CD4-positive, alpha-beta T cell (primary cell): ENCODE data around the gene PITRM1. TPM values are rescaled to one million over a fixed set of nuclear protein-coding genes. Genes with fewer than 3 reads are reported as not detected.

ENCODE experiments used
- ATAC-seq: fragments of 200-7000 bp; cut with Tn5 transposase; one replicate; pipeline ENCODE4 v1.10.0; 2022; ENCODE audit warnings: mild to moderate bottlenecking; ENCODE audit not compliant: poor library complexity
- CTCF ChIA-PET: fragments of 350-600 bp; sonication (Branson Sonifier 250); formaldehyde crosslinking; loops from one replicate; lab custom pipeline; 2021; ENCODE audit warnings: antibody characterized with exemption, inconsistent platforms; lab: Charles Lee
- POLR2A ChIA-PET: fragments of 350-600 bp; sonication (Branson Sonifier 250); formaldehyde crosslinking; loops from one replicate; lab custom pipeline; 2021; ENCODE audit warnings: antibody characterized with exemption, inconsistent platforms; lab: Charles Lee
- DNase-seq, 14 experiments: peaks; one replicate each; pipeline ENCODE4 v3.0.0-alpha.2; 2013 to 2020; ENCODE audit warnings: mixed read lengths in 2 of 14
- H3K27ac ChIP-seq, 2 donors: one replicate each; pipeline versions ENCODE4 v1.5.1 to v1.7.0; 2013; ENCODE audit warnings: low read length in 2 of 2, low read depth in 1 of 2, mild to moderate bottlenecking in 1 of 2
- H3K27me3 ChIP-seq, 2 experiments: 1 replicate in 1 of 2; 2 replicates in 1 of 2; pipeline versions ENCODE4 v1.6.1 to v1.7.0; 2013; ENCODE audit warnings: low read length in 2 of 2, control low read depth in 1 of 2, mild to moderate bottlenecking in 1 of 2, moderate library complexity in 1 of 2; ENCODE audit not compliant: insufficient read depth in 2 of 2, control insufficient read depth in 1 of 2
- H3K36me3 ChIP-seq: one replicate; pipeline ENCODE4 v1.6.1; 2013; ENCODE audit warnings: low read length, control low read depth; ENCODE audit not compliant: insufficient read depth
- H3K4me1 ChIP-seq: one replicate; pipeline ENCODE4 v1.6.1; 2013; ENCODE audit warnings: low read length, control low read depth; ENCODE audit not compliant: insufficient read depth
- H3K4me3 ChIP-seq: one replicate; pipeline ENCODE4 v1.5.1; 2013; ENCODE audit warnings: mild to moderate bottlenecking, low read length, moderate library complexity
- H3K9me3 ChIP-seq, 2 experiments: 1 replicate in 1 of 2; 2 replicates in 1 of 2; pipeline versions ENCODE4 v1.6.1 to v1.7.0; 2013; ENCODE audit warnings: low read length in 2 of 2, mild to moderate bottlenecking in 2 of 2, control low read depth in 1 of 2, moderate library complexity in 1 of 2; ENCODE audit not compliant: control insufficient read depth in 1 of 2, insufficient read depth in 1 of 2
- H3K27ac Mint-ChIP-seq: one replicate; pipeline ENCODE4 v1.8.0; 2020; ENCODE audit warnings: mixed read lengths
- H3K27me3 Mint-ChIP-seq: one replicate; pipeline ENCODE4 v1.8.0; 2021; ENCODE audit warnings: mixed read lengths
- H3K36me3 Mint-ChIP-seq: one replicate; pipeline ENCODE4 v1.8.0; 2021; ENCODE audit warnings: low read depth, mixed read lengths
- H3K4me1 Mint-ChIP-seq: one replicate; pipeline ENCODE4 v1.8.0; 2021; ENCODE audit warnings: low read depth, mixed read lengths
- H3K4me3 Mint-ChIP-seq: one replicate; pipeline ENCODE4 v1.8.0; 2020; ENCODE audit warnings: mild to moderate bottlenecking, mixed read lengths
- H3K9me3 Mint-ChIP-seq: one replicate; pipeline ENCODE4 v1.8.0; 2020; ENCODE audit warnings: mixed read lengths
- CTCF ChIP-seq: fragments of 200-600 bp; IDR thresholded peaks from one replicate; pipeline ENCODE4 v1.8.0; 2022; ENCODE audit warnings: antibody characterized with exemption, mild to moderate bottlenecking
- intact Hi-C, 2 experiments: fragments of 100-400 bp; cut with DNase I in 1 of 2; cut with micrococcal nuclease in 1 of 2; formaldehyde crosslinking; loops; one replicate each; pipeline versions ENCODE4 v1.15.1 to v1.9.0; 2023 to 2025; cut with DNase I, micrococcal nuclease
- total RNA-seq, 174 experiments: library from RNA in 2 of 174; stranded (reverse) in 2 of 174; gene quantifications; one replicate each; pipeline ENCODE4 v1.2.3 and lab custom pipeline; 2021 to 2026

The PITRM1 gene
- total RNA-seq, 2 experiments from 2014 or later, result 76.7 to 77.8 TPM

- no peaks in the 10 kb centered on the region for H3K4me1 Mint-ChIP-seq
- no peaks in the 10 kb centered on the region for H3K27me3 ChIP-seq
- H3K4me3 Mint-ChIP-seq, result no peak overlapping the region
- H3K36me3 ChIP-seq, result peaks cover 81% of the 10 kb centered on the region
- CTCF ChIA-PET, result no interaction called here
- no peaks in the 10 kb centered on the region for H3K4me1 ChIP-seq
- no peaks in the 10 kb centered on the region for H3K27me3 Mint-ChIP-seq
- H3K9me3 ChIP-seq, result peaks cover 0 to 6% of the 10 kb centered on the region in 2 experiments
- peaks cover 85% of the 10 kb centered on the region for H3K36me3 Mint-ChIP-seq
- H3K27ac Mint-ChIP-seq, result no peak overlapping the region
- H3K4me3 ChIP-seq, result no peak overlapping the region
- ATAC-seq (no peak), DNase-seq (no peak)
- H3K27ac ChIP-seq, result no peak overlapping the region
- intact Hi-C loops, result no loop called here
- POLR2A ChIA-PET, result no interaction called here
- no peaks in the 10 kb centered on the region for H3K9me3 Mint-ChIP-seq
- TF ChIP-seq CTCF, result no peak
These were observed 38.6 kb downstream of the PITRM1 start for GRCh38 chr10:3133948-3134347.

DNA sequence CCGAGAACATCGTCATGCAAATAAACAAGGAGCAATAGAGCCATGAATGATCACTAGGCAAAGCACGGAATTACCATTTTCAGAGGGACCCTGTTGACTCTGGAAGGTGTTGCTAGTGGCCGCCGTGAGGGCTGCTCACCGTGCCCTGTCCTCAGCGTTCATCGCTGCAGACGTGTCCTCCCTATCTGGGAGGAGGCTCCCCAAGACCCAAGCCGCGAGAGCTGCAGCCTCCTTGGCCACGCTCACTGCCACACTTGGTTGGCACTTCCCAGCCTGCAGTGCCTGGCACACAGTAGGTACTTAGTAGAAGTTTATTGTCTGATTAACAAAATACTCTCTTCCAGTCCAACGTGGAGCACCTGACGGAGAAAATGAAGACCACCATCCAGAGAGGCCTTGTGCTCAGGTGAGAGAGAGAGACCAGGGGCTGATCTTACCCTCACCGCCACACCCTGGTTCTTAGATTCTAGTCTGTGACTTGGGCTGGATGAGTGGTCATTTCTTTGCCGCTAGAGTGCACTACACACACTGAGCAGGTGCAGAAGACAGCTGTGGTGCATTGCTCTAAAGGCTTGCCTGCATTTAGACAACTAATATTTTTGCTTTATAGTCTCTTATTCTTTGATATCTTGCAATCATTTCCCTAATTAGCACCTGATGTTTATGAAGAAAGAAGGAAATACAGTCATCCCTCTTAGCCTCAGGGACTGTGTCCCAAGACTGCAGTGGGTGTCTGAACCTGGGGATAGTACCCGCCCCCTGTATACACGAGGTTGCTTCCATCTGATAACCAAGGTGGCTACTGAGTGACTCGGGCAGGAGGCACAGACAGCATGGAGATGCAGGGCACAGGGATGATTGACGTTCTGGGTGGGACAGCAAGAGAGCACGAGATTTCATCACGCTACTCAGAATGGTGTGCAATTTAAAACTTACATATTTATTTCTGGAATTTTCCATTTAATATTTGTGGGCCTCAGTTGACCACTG, 40.3 kb downstream of the PITRM1 start:
- Mint-ChIP-seq H3K27ac (no peak overlapping the region), H3K4me1 (no peaks in the 10 kb centered on the region), H3K27me3 (no peaks in the 10 kb centered on the region), H3K9me3 (no peaks in the 10 kb centered on the region), H3K4me3 (no peak overlapping the region), H3K36me3 (peaks cover 85% of the 10 kb centered on the region)
- Histone ChIP-seq H3K4me3 (no peak overlapping the region), H3K27me3 (no peaks in the 10 kb centered on the region), H3K9me3 (peaks cover 0 to 19% of the 10 kb centered on the region in 2 experiments), H3K27ac (no peak overlapping the region), H3K36me3 (peaks cover 73% of the 10 kb centered on the region), H3K4me1 (no peaks in the 10 kb centered on the region)
- POLR2A ChIA-PET, result no interaction called here
- intact Hi-C loops, result no loop called here
- TF ChIP-seq CTCF, result no peak
- DNase-seq (no peak), ATAC-seq (no peak)
- CTCF ChIA-PET, result no interaction called here

DNA sequence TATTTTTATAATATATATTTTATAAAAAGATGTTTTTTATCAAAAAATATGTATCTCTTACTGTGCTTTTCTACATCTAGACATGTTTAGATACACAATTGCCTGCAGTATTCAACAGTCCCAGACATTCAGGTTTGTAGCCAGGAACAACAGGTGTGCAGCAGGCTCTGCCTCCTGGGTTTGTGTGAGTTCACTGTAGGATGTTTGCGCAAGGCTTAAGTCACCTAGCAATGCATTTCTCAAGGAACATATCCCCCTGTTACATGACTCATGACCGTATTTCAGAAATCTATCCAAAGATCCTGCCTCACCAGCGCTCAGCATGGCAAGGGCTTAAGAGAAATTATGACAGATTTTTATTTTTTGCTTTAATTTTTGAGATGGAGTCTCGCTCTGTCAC, 41.5 kb downstream of the PITRM1 start:
- Histone ChIP-seq H3K27me3 (no peaks in the 10 kb centered on the region), H3K27ac (no peak overlapping the region), H3K4me3 (no peak overlapping the region), H3K36me3 (peaks cover 61% of the 10 kb centered on the region), H3K9me3 (peaks cover 0 to 32% of the 10 kb centered on the region in 2 experiments), H3K4me1 (no peaks in the 10 kb centered on the region)
- no peak overlapping the region for H3K4me3 Mint-ChIP-seq
- ATAC-seq, result no peak
- intact Hi-C loops, result no loop called here
- POLR2A ChIA-PET, result no interaction called here
- CTCF ChIA-PET, result no interaction called here
- H3K27me3 Mint-ChIP-seq, result no peaks in the 10 kb centered on the region
- H3K27ac Mint-ChIP-seq, result no peak overlapping the region
- peaks cover 86% of the 10 kb centered on the region for H3K36me3 Mint-ChIP-seq
- no peak for DNase-seq
- no peaks in the 10 kb centered on the region for H3K9me3 Mint-ChIP-seq
- no peaks in the 10 kb centered on the region for H3K4me1 Mint-ChIP-seq
- no peak for TF ChIP-seq CTCF
